ENCODE results near the gene PFKFB3.
"Not testable (repeated sequence)": the region's sequence is repeated elsewhere in the genome, so short reads cannot be mapped to it uniquely, and the experiment has no call there.

The PFKFB3 gene

GRCh38 chr10:6202098-6202683, 541 bp upstream of the PFKFB3 start:
- peak; percentile 11 for DNase-seq (ENCODE audit: low spot score)

GRCh38 chr10:6203331-6204062, 765 bp downstream of the PFKFB3 start:
- peak; percentile 84 for DNase-seq (ENCODE audit: low spot score)

- peak; percentile 76 for DNase-seq (ENCODE audit: low spot score)
Observed at GRCh38 chr10:6204063-6204340, 1.3 kb downstream of the PFKFB3 start.

GRCh38 chr10:6204341-6205191, 1.8 kb downstream of the PFKFB3 start:
- peak; percentile 68 for DNase-seq (ENCODE audit: low spot score)

GRCh38 chr10:6206486-6206885, 3.8 kb downstream of the PFKFB3 start:
- not testable (repeated sequence) for DNase-seq (ENCODE audit: low spot score)

GRCh38 chr10:6207658-6208057, 4.9 kb downstream of the PFKFB3 start:
- DNase-seq (ENCODE audit: low spot score), result no peak

GRCh38 chr10:6208799-6209235, 6.1 kb downstream of the PFKFB3 start:
- DNase-seq (ENCODE audit: low spot score), result no peak

GRCh38 chr10:6211341-6211670, 8.6 kb downstream of the PFKFB3 start:
- DNase-seq (ENCODE audit: low spot score), result no peak

GRCh38 chr10:6211671-6212635, 9.2 kb downstream of the PFKFB3 start:
- no peak for DNase-seq (ENCODE audit: low spot score)

- no peak for DNase-seq (ENCODE audit: low spot score)
Observed at GRCh38 chr10:6212806-6213205, 10.1 kb downstream of the PFKFB3 start.

- DNase-seq (ENCODE audit: low spot score), result no peak
Observed at GRCh38 chr10:6213257-6213905, 10.6 kb downstream of the PFKFB3 start.

GRCh38 chr10:6213908-6214307, 11.2 kb downstream of the PFKFB3 start:
- DNase-seq (ENCODE audit: low spot score), result no peak

GRCh38 chr10:6214612-6215011, 11.9 kb downstream of the PFKFB3 start:
- DNase-seq (ENCODE audit: low spot score), result no peak

GRCh38 chr10:6215241-6215640, 12.5 kb downstream of the PFKFB3 start:
- DNase-seq (ENCODE audit: low spot score), result no peak

GRCh38 chr10:6215683-6216484, 13.2 kb downstream of the PFKFB3 start:
- DNase-seq (ENCODE audit: low spot score), result no peak

GRCh38 chr10:6216916-6217315, 14.2 kb downstream of the PFKFB3 start:
- no peak for DNase-seq (ENCODE audit: low spot score)

- no peak for DNase-seq (ENCODE audit: low spot score)
Observed at GRCh38 chr10:6217611-6218010, 14.9 kb downstream of the PFKFB3 start.

GRCh38 chr10:6218692-6219493, 16.2 kb downstream of the PFKFB3 start:
- no peak for DNase-seq (ENCODE audit: low spot score)

GRCh38 chr10:6219494-6219836, 16.7 kb downstream of the PFKFB3 start:
- no peak for DNase-seq (ENCODE audit: low spot score)
